Endothelial cell of umbilical vein (primary cell): Measurements from ENCODE around the gene KAT8. TPM values are rescaled to one million over a fixed set of nuclear protein-coding genes. Genes with fewer than 3 reads are reported as not detected.

Experiments used
- BruUV-seq: library from RNA; stranded (reverse); fragments of 400-500 nt; replicated peaks from 2 replicates; lab custom pipeline; 2021; lab: Mats Ljungman, UMichigan
- CTCF ChIA-PET: fragments of 300-600, 350-600 bp; sonication (Branson Sonifier 250); formaldehyde crosslinking; loops from one replicate; lab custom pipeline; 2021; ENCODE audit warnings: antibody characterized with exemption, inconsistent platforms; lab: Charles Lee
- POLR2A ChIA-PET: fragments of 300-600, 350-600 bp; sonication (Branson Sonifier 250); formaldehyde crosslinking; loops from one replicate; lab custom pipeline; 2021; ENCODE audit warnings: antibody characterized with exemption, inconsistent platforms; lab: Charles Lee
- DNase-seq: peaks from one replicate; pipeline ENCODE4 v3.0.0-alpha.2; 2011; ENCODE audit warnings: low read depth, low spot score
- FAIRE-seq: peaks from 2 replicates; lab custom pipeline; 2011; peaks lifted over from hg19 to GRCh38; lab: Jason Lieb, UNC
- H2AFZ ChIP-seq: 2 replicates; pipeline ENCODE4 v1.6.0; 2012; ENCODE audit warnings: low read depth, low read length, control low read depth, inconsistent platforms
- H3K27ac ChIP-seq: 2 replicates; pipeline ENCODE4 v1.5.1; 2011; ENCODE audit warnings: low read depth, mild to moderate bottlenecking, control low read depth, low read length, moderate library complexity; ENCODE audit not compliant: insufficient read depth
- H3K27me3 ChIP-seq, 2 experiments: 2 replicates each; pipeline versions ENCODE4 v1.6.0 to v1.6.1; 2011; ENCODE audit warnings: low read length in 2 of 2, mixed read lengths in 1 of 2; ENCODE audit not compliant: control insufficient read depth in 2 of 2, insufficient read depth in 2 of 2
- H3K36me3 ChIP-seq, 2 experiments: 2 replicates in 1 of 2; 3 replicates in 1 of 2; pipeline ENCODE4 v1.5.1; 2011; ENCODE audit warnings: low read length in 2 of 2, mild to moderate bottlenecking in 1 of 2, moderate library complexity in 1 of 2; ENCODE audit not compliant: control insufficient read depth in 2 of 2, insufficient read depth in 2 of 2; ENCODE audit errors: extremely low read depth in 1 of 2
- H3K4me1 ChIP-seq: 3 replicates; pipeline ENCODE4 v1.5.1; 2011; ENCODE audit warnings: mild to moderate bottlenecking, low read length; ENCODE audit not compliant: control insufficient read depth, insufficient read depth; ENCODE audit errors: extremely low read depth
- H3K4me2 ChIP-seq: 2 replicates; pipeline ENCODE4 v1.6.1; 2011; ENCODE audit warnings: low read length, control low read depth, mixed read lengths; ENCODE audit not compliant: insufficient read depth
- H3K4me3 ChIP-seq, 3 experiments: fragments of 200-600 bp in 1 of 3; sonication (generic), shearing (Covaris generic) in 1 of 3; replicated peaks in 1 of 3; 2 replicates each; pipeline ENCODE4 v1.5.1; 2011 to 2016; ENCODE audit warnings: control low read depth in 3 of 3, low read length in 3 of 3, mild to moderate bottlenecking in 2 of 3, inconsistent platforms in 1 of 3, low read depth in 1 of 3, moderate library complexity in 1 of 3; ENCODE audit not compliant: insufficient read depth in 1 of 3
- H3K79me2 ChIP-seq: 2 replicates; pipeline ENCODE4 v1.6.0; 2012; ENCODE audit warnings: low read length, inconsistent platforms; ENCODE audit not compliant: control insufficient read depth, insufficient read depth
- H3K9ac ChIP-seq: replicated peaks from 2 replicates; pipeline ENCODE3; 2011; ENCODE audit warnings: low read length, control low read depth; ENCODE audit not compliant: insufficient read depth; ENCODE audit errors: extremely low read depth
- H3K9me1 ChIP-seq: replicated peaks from 3 replicates; pipeline ENCODE4 v1.6.0; 2011; ENCODE audit warnings: mild to moderate bottlenecking, low read length; ENCODE audit not compliant: control insufficient read depth, insufficient read depth; ENCODE audit errors: extremely low read depth
- H3K9me3 ChIP-seq: replicated peaks from 2 replicates; pipeline ENCODE4 v1.5.1; 2012; ENCODE audit warnings: low read length, inconsistent platforms; ENCODE audit not compliant: control insufficient read depth, insufficient read depth
- H4K20me1 ChIP-seq: replicated peaks from 2 replicates; pipeline ENCODE3; 2011; ENCODE audit warnings: mild to moderate bottlenecking, low read length; ENCODE audit not compliant: control insufficient read depth, insufficient read depth; ENCODE audit errors: extremely low read depth
- CTCF ChIP-seq, 2 donors: IDR thresholded peaks; 1 replicate in 1 of 2; 2 replicates in 1 of 2; pipeline ENCODE4 v1.5.1; 2011; ENCODE audit warnings: low read length in 2 of 2, mild to moderate bottlenecking in 2 of 2, moderate library complexity in 2 of 2, control low read depth in 1 of 2, inconsistent platforms in 1 of 2, low read depth in 1 of 2; ENCODE audit not compliant: insufficient read depth in 1 of 2; ENCODE audit errors: extremely low read depth in 1 of 2
- EZH2 ChIP-seq: IDR thresholded peaks from 2 replicates; pipeline ENCODE4 v1.6.1; 2012; ENCODE audit warnings: borderline replicate concordance, low read depth, mild to moderate bottlenecking, moderate library complexity, low read length, inconsistent platforms; ENCODE audit not compliant: severe bottlenecking
- FOS ChIP-seq: IDR thresholded peaks from 2 replicates; pipeline ENCODE4 v1.6.1; 2011; ENCODE audit warnings: mild to moderate bottlenecking, low read length, moderate library complexity, borderline replicate concordance; ENCODE audit not compliant: insufficient read depth
- GATA2 ChIP-seq: IDR thresholded peaks from 2 replicates; pipeline ENCODE4 v1.7.0; 2011; ENCODE audit warnings: low read depth, mild to moderate bottlenecking, moderate library complexity, mixed read lengths, low read length; ENCODE audit not compliant: insufficient read length, insufficient read depth
- JUN ChIP-seq: IDR thresholded peaks from 2 replicates; pipeline ENCODE4 v1.6.1; 2011; ENCODE audit warnings: borderline replicate concordance, low read depth; ENCODE audit not compliant: insufficient read length, insufficient read depth
- MAX ChIP-seq: IDR thresholded peaks from 2 replicates; pipeline ENCODE4 v1.6.1; 2011; ENCODE audit not compliant: insufficient read depth, insufficient read length
- MYC ChIP-seq: IDR thresholded peaks from one replicate; pipeline ENCODE4 v1.6.1; 2011; ENCODE audit warnings: mild to moderate bottlenecking, low read depth, low read length
- POLR2A ChIP-seq: IDR thresholded peaks from 2 replicates; pipeline ENCODE4 v1.6.1; 2012; ENCODE audit warnings: low read depth, mild to moderate bottlenecking, control low read depth, low read length
- POLR2AphosphoS5 ChIP-seq: IDR thresholded peaks from 2 replicates; pipeline ENCODE4 v1.6.1; 2012; ENCODE audit warnings: low read depth, mild to moderate bottlenecking, control low read depth, low read length, moderate library complexity; ENCODE audit not compliant: insufficient read depth
- dilution Hi-C: fragments of 300-500 bp; cut with MboI; formaldehyde crosslinking; loops from one replicate; pipeline ENCODE4 v1.15.0; 2019; ENCODE audit warnings: low sequenced_read_pairs; ENCODE audit not compliant: extremely low pct_ligation_motif_present
- intact Hi-C: fragments of 100-400 bp; cut with micrococcal nuclease; formaldehyde crosslinking; loops from one replicate; pipeline ENCODE4 v1.10.0; 2022
- polyA plus RNA-seq, 4 experiments: library from polyadenylated mRNA; depleted of rRNA in 3 of 4; stranded (reverse) in 3 of 4; unstranded in 1 of 4; fragments of >200 nt; gene quantifications; 2 replicates each; pipeline versions ENCODE4 v1.2.1 to v1.2.3, GENCODE V29; 2011 to 2012; ENCODE audit warnings: missing spikeins in 1 of 4
- total RNA-seq: library from RNA; stranded (reverse); gene quantifications from 2 replicates; pipeline ENCODE4 v1.2.3, GENCODE V29; 2021

The KAT8 gene
- total and polyA plus RNA-seq, 2 donors (not counting 3 experiments of a cell fraction or from before 2014, with no cell fraction given) = 30.7 to 42.8 TPM

- CTCF ChIA-PET = interaction anchor here (1.9 to 2.2 kb wide), 2 partner anchors 14 to 18 kb away, joined by 5 to 7 read pairs; partner anchors contain the start of gene KAT8
- TF ChIP-seq EZH2 (no peak), POLR2AphosphoS5 (no peak), MAX (no peak), POLR2A (no peak), CTCF (IDR thresholded peaks at IDR 0.05; ENCODE audit: extremely low read depth in 1 of 2, insufficient read depth in 1 of 2, low read depth in 1 of 2, low read length in 2 of 2) (no peak), MYC (no peak), GATA2 (no peak), JUN (no peak), FOS (no peak)
- POLR2A ChIA-PET = no interaction called here
Measured at GRCh38 chr16:31135535-31136286, 18.2 kb downstream of the KAT8 start, which contains the start of gene PRSS8. Gene PRSS8, minus strand, starts transcription at chr16:31135727. Its CDS starts 229 bp downstream, at chr16:31135498.

More at GRCh38 chr16:31135535-31136286, 18.2 kb downstream of the KAT8 start, which contains the start of gene PRSS8:
- no TSS peak for BruUV-seq
- Histone ChIP-seq H3K27ac (no peak within 1 kb of the TSS), H3K9ac (no peak within 1 kb of the TSS), H4K20me1 (no peaks in the 10 kb centered on the region), H3K79me2 (no peaks in the 10 kb centered on the region), H3K36me3 (no peaks in the 10 kb centered on the region), H3K9me3 (no peaks in the 10 kb centered on the region), H2AFZ (no peak within 1 kb of the TSS), H3K4me2 (no peak within 1 kb of the TSS), H3K4me3 (no peak within 1 kb of the TSS), H3K4me1 (peaks cover 8% of the 10 kb centered on the region), H3K27me3 (no peaks in the 10 kb centered on the region), H3K9me1 (no peaks in the 10 kb centered on the region)
- dilution Hi-C loops = no loop called here
- intact Hi-C loops = no loop called here
- no peak for FAIRE-seq
- no peak for DNase-seq
